GM19397 (cell line): ENCODE measurements around the gene ZNF407.

Experiments used
- ATAC-seq: cut with Tn5 transposase; IDR thresholded peaks from one replicate; pipeline ENCODE4 v1.9.1; 2021; ENCODE audit warnings: mild to moderate bottlenecking, moderate library complexity; ENCODE audit not compliant: unreplicated experiment

Gene ZNF407

DNA sequence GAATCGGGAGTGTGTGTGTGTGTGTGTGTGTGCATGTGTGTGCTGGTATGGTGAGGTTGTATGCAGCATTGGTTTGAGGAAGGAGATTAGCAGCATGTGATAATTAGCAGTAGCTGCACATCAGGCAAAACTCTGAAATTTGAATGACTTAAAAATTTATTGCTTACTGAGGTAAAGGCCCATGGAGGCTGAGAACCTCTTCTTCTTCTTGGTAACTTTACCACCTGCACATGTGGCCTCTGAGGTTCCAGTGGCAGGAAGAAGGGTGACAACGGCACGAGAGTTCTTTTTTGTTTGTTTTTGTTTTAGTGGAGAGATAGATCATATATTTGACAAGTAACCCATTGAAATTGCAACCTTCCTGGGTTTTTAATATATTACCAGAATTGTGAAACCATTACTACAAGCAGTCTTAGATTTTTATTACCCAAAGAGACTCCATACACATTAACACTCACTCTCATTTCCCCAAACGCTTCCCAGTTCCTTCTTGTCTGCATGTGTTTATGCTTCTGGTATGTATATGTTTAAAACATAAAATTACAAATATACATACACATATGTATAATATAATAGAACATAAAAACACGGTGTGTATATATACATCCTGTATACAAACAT, 319.2 kb downstream of the ZNF407 start:
- ATAC-seq, result no peak

GRCh38 chr18:74918276-74918790, 320.7 kb downstream of the ZNF407 start:
- ATAC-seq, result no peak

DNA sequence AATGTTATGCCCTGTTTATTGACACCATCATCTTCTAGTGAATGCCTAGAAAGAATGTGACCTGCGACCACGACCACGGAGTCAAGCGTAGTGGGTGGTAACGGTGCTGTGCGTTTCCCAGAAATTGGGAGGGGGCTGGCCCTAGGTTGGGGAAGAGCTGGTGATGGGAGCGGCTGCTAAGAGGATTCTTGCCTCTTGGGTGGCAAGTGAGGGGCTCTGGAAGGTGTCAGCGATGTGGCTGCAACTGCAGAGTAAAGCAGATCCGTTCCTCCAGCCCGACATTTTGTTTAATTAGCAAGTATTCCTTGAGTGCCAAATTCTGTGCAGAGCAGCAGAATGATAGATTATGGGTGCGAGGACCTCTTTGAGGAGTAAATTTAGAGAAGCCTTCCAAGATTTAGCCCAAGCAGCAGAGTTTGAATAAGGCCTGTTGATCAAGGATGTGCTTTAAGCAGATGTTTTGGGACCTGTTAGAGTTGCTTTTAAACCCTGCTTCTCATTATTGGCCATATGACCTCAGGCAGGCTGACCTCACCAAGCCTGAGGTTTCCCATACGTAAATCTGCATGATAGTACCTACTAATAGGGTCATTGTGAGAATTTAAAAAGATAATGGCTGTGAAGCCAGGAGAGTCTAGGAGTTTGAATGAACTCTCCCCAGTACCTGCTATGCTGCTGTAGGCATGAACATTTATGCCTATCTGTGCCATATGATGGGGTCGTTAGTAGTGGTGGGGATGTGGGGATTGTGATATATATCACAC, 323.6 kb downstream of the ZNF407 start:
- no peak for ATAC-seq

DNA sequence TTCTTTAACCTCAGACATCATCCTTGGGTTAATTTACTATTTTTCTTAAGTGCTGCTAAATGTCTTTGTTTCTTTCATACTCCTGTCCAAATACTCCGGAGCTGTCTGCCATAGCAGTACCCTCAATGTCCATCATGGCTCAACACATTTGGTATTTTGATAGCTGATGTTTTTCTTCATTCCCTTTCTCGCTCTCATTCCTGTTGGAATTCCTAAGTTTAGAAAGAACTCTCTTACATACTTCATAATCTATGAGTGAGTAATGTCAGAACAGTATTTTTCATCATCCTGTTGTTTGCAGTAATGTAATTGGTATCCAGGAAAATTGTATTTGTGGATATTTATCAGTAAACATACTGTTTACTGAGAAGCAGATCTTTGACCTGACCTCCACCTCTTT, 328.4 kb downstream of the ZNF407 start:
- ATAC-seq, result no peak

- no peak for ATAC-seq
These were observed 330.7 kb downstream of the ZNF407 start for GRCh38 chr18:74928194-74928968.

- ATAC-seq, result no peak
These were observed 331.4 kb downstream of the ZNF407 start for GRCh38 chr18:74929110-74929509.

GRCh38 chr18:74930616-74931015, 332.9 kb downstream of the ZNF407 start:
- no peak for ATAC-seq

- no peak for ATAC-seq
These were observed 336.3 kb downstream of the ZNF407 start for GRCh38 chr18:74933930-74934329.

GRCh38 chr18:74935434-74935833, 337.8 kb downstream of the ZNF407 start:
- ATAC-seq, result no peak

DNA sequence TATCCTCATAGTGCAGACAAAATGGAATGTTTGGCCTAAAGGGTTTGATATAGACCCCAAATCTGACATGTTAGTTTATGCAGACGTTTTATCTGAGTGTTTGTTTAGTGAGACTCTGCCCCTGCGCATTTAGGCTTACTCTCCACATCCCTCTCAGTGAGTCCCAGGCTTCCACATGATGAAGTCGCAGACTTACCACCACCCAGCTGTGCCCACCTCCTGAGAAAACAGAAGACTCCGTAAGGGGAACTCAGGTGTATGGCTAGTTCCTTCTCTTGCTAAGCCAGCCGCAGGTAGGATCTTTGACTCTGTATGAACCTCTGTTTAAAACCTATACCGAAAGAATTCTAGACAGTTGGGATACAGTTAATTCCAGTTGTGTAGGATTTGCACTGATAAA, 338.7 kb downstream of the ZNF407 start:
- ATAC-seq, result no peak

DNA sequence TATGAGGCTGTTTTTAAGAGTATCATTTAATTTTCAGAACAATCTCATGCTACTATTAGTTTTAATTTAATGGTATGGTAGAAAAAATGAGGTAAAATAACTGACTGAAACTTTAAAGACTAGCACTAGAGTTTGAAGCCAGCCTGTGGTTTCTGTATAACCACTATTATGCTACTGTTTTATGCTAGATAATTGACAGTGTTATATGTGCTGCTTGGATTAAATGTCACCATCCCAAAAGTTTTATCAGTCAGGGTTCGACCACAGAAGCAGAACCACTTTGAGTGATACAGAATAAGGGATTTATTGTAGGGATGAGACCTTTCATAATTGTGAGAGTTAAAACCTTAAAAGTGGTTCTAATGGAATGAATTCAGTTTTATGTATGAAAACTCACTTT, 339.6 kb downstream of the ZNF407 start:
- no peak for ATAC-seq

- ATAC-seq, result no peak
These were observed 343.2 kb downstream of the ZNF407 start for GRCh38 chr18:74940856-74941255.

- peak; percentile 83 for ATAC-seq
These were observed 344.7 kb downstream of the ZNF407 start for GRCh38 chr18:74942319-74942910.

DNA sequence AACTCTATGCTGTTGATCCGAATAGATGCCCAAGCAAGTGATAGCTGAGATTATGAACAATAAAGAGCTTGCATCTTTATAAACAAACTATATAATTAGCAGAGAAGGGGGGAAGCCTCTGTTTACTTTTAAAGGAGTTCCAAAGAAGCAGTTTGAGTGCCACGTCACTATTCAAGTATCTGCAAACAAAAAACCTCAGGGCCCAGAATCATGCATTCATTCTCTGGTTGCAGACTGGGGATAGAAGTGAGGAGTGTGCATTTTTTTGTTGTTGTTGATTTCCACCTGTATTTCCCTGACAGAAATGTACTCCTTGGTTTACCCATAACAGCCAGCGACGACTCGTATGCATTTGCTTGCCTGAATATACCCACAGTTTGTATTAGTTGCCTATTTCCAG, 347.0 kb downstream of the ZNF407 start:
- ATAC-seq, result no peak

GRCh38 chr18:74945774-74946545, 348.3 kb downstream of the ZNF407 start:
- ATAC-seq, result no peak

GRCh38 chr18:74946646-74947375, 349.1 kb downstream of the ZNF407 start:
- no peak for ATAC-seq

DNA sequence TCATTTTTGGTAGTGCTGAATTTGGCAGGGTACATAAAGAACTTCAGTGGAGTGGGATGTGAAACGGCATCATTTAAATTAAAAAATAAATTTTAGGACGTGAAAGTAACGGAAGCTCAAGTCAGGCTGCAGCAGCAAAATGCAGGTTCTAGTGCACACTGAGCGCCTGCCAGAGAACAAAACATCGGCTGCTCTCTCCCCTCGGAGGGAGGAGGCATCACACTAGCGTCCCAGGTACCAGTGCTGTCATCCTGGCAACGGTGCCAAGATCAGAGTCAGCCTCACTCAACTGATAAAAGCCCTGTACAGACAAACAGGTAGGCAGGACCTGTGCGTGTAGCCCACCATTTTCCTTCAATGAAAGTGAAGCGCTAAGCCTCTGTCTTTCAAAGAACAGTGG, 349.7 kb downstream of the ZNF407 start:
- no peak for ATAC-seq

DNA sequence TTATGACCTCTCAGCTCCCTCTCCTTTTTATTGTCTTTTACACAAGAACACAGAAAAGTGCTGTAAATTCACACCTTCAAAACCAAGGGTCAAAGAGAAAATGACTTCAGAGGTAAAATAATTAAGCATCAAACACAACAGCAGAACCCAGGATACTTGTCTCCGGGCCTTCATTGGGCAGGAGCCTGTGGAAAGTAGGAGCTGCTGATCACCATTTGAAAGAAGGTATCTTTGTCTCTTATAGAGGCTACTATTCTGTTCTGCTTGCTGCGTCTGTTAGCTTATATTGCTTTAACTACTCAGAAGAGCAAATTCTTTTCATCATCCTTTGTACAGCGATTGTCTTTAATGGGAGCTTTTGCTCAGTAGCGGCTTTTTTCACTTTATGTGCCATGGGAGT, 350.2 kb downstream of the ZNF407 start:
- ATAC-seq, result no peak

DNA sequence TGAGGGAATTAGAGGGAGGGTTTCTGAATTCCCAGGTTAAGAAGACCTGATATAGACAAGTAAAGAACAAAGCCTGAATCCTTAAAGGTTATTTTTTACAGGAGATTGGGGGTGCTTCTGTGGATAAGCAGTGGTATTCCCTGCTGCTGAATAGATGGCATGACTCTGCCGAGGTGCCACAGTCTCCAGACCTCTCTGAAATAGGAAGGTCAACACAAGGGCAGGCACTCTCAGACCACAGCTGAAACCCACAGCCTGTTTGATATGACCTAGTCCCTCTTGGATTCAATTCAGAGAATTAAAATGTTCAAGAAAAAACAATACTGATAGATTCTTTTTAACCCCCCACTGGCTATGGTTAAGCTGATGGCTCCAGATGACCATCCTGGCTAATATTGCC, 351.9 kb downstream of the ZNF407 start:
- no peak for ATAC-seq

GRCh38 chr18:74950479-74950878, 352.8 kb downstream of the ZNF407 start:
- ATAC-seq, result no peak
